Tibial nerve (tissue), 4 donors: ENCODE measurements around the gene MED17. TPM values are rescaled to one million over a fixed set of nuclear protein-coding genes. Genes with fewer than 3 reads are reported as not detected.

Experiments
- DNase-seq, 2 donors: peaks; one replicate each; pipeline ENCODE4 v3.0.0-alpha.2; 2019; ENCODE audit warnings: low spot score in 2 of 2
- H3K27ac ChIP-seq, 4 donors: fragments of 200-600 bp; sonication (generic) in 3 of 4; one replicate each; pipeline ENCODE4 v1.5.1; 2017 to 2019; ENCODE audit warnings: mild to moderate bottlenecking in 1 of 4
- H3K27me3 ChIP-seq, 2 donors: fragments of 200-600 bp; sonication (generic) in 1 of 2; one replicate each; pipeline versions ENCODE4 v1.5.1 to v1.6.0; 2017 to 2019
- H3K36me3 ChIP-seq, 3 donors: fragments of 200-600 bp; sonication (generic); one replicate each; pipeline ENCODE4 v1.5.1; 2018 to 2019
- H3K4me1 ChIP-seq, 4 donors: fragments of 200-600 bp; sonication (generic) in 3 of 4; one replicate each; pipeline ENCODE4 v1.5.1; 2017 to 2019
- H3K4me3 ChIP-seq, 4 donors: fragments of 200-600 bp; sonication (generic) in 3 of 4; one replicate each; pipeline ENCODE4 v1.5.1; 2017 to 2019; ENCODE audit warnings: mild to moderate bottlenecking in 1 of 4, moderate library complexity in 1 of 4
- H3K9me3 ChIP-seq, 4 donors: fragments of 200-600 bp; sonication (generic) in 3 of 4; one replicate each; pipeline ENCODE4 v1.5.1; 2017 to 2019
- EP300 ChIP-seq, 2 donors: sonication (generic); formaldehyde crosslinking; IDR thresholded peaks; one replicate each; pipeline ENCODE4 v1.6.1; 2017; ENCODE audit warnings: antibody characterized with exemption in 2 of 2, mild to moderate bottlenecking in 1 of 2
- POLR2A ChIP-seq, 2 donors: fragments of 450-650 bp; IDR thresholded peaks; one replicate each; pipeline ENCODE4 v1.6.1; 2017; ENCODE audit warnings: antibody characterized with exemption in 2 of 2, mild to moderate bottlenecking in 2 of 2, moderate library complexity in 2 of 2
- WGBS, 2 donors: methylation state at CpG; one replicate each; pipeline ENCODE4 v1.1.5; 2018; 5-methylcytosine and 5-hydroxymethylcytosine counted together
- total RNA-seq, 4 donors: library from RNA; depleted of rRNA; stranded (reverse); fragments of >200 nt; gene quantifications; one replicate each; pipeline ENCODE4 v1.1.0, GENCODE V29; 2016
- TF ChIP-seq, protein P1 (sequence below), 5 experiments: fragments of 200-600 bp in 3 of 5; fragments of 450-650 bp in 2 of 5; sonication (generic) in 3 of 5; IDR thresholded peaks; one replicate each; pipeline ENCODE4 v1.5.1; 2016 to 2019; ENCODE audit warnings: antibody characterized with exemption in 5 of 5, mild to moderate bottlenecking in 3 of 5, moderate library complexity in 2 of 5

Gene MED17
- total RNA-seq, 4 donors from 2014 or later: 18.6 to 40.8 (median 37.2) TPM

GRCh38 chr11:93766504-93766903, 17.6 kb upstream of the MED17 start:
- Histone ChIP-seq H3K27me3 (no peaks in the 10 kb centered on the region), H3K4me3 (no peak overlapping the region), H3K9me3 (no peaks in the 10 kb centered on the region), H3K27ac (no peak overlapping the region), H3K36me3 (peaks cover 0 to 45% (median 3%) of the 10 kb centered on the region in 3 donors), H3K4me1 (no peaks in the 10 kb centered on the region)
- TF ChIP-seq, protein P1, sequence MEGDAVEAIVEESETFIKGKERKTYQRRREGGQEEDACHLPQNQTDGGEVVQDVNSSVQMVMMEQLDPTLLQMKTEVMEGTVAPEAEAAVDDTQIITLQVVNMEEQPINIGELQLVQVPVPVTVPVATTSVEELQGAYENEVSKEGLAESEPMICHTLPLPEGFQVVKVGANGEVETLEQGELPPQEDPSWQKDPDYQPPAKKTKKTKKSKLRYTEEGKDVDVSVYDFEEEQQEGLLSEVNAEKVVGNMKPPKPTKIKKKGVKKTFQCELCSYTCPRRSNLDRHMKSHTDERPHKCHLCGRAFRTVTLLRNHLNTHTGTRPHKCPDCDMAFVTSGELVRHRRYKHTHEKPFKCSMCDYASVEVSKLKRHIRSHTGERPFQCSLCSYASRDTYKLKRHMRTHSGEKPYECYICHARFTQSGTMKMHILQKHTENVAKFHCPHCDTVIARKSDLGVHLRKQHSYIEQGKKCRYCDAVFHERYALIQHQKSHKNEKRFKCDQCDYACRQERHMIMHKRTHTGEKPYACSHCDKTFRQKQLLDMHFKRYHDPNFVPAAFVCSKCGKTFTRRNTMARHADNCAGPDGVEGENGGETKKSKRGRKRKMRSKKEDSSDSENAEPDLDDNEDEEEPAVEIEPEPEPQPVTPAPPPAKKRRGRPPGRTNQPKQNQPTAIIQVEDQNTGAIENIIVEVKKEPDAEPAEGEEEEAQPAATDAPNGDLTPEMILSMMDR (IDR thresholded peaks at IDR 0.05): no peak
- no peak for TF ChIP-seq POLR2A (IDR thresholded peaks at IDR 0.05)
- TF ChIP-seq EP300 (IDR thresholded peaks at IDR 0.05): no peak
- DNase-seq: no peak
- WGBS, 2 donors: 88 to 92% methylated on average over 5 of the region's 5 CpGs

GRCh38 chr11:93767018-93767417, 17.1 kb upstream of the MED17 start:
- TF ChIP-seq, protein P1 (IDR thresholded peaks at IDR 0.05): no peak
- TF ChIP-seq POLR2A (IDR thresholded peaks at IDR 0.05) (no peak), EP300 (IDR thresholded peaks at IDR 0.05) (no peak)
- WGBS, 2 donors: 86 to 91% methylated on average over 3 of the region's 3 CpGs
- Histone ChIP-seq H3K36me3 (peaks cover 0 to 41% (median 0%) of the 10 kb centered on the region in 3 donors), H3K9me3 (no peaks in the 10 kb centered on the region), H3K4me3 (no peak overlapping the region), H3K27ac (no peak overlapping the region), H3K4me1 (no peaks in the 10 kb centered on the region), H3K27me3 (no peaks in the 10 kb centered on the region)
- no peak for DNase-seq

- TF ChIP-seq, protein P1 (IDR thresholded peaks at IDR 0.05): no peak
- TF ChIP-seq EP300 (IDR thresholded peaks at IDR 0.05): no peak
- TF ChIP-seq POLR2A (IDR thresholded peaks at IDR 0.05): no peak
- Histone ChIP-seq H3K4me3 (no peak overlapping the region), H3K4me1 (no peaks in the 10 kb centered on the region), H3K27me3 (no peaks in the 10 kb centered on the region), H3K9me3 (peaks cover 0 to 5% (median 0%) of the 10 kb centered on the region in 4 donors), H3K27ac (no peak overlapping the region), H3K36me3 (peaks cover 0 to 16% (median 0%) of the 10 kb centered on the region in 3 donors)
- WGBS, 2 donors: 68 to 72% methylated on average over 1 of the region's 1 CpG
- DNase-seq: no peak
These were observed 13.9 kb upstream of the MED17 start for GRCh38 chr11:93770160-93770559.

DNA sequence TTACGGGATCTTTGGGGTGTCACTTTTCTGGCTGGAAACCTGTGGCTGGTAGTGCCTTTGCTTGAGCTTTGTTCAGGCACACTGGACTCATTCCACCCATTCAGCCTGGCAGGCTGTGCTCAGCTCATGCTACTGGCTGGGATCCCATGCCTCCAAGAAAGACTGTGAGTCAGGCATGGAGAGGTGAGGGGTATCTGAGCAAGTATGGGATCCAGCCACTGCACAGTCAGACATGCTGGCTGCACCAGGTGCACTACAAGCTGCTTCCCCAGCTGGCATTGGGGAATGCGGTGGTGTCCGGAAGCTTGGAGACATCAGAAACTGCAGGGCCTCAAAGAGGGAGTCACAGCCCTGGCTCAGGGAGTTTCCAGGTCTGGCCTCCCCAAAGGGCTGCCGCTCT, 12.0 kb upstream of the MED17 start:
- no peak for DNase-seq
- Histone ChIP-seq H3K9me3 (peaks cover 0 to 5% (median 0%) of the 10 kb centered on the region in 4 donors), H3K27me3 (no peaks in the 10 kb centered on the region), H3K4me3 (no peak overlapping the region), H3K4me1 (no peaks in the 10 kb centered on the region), H3K36me3 (peaks cover 0 to 7% (median 0%) of the 10 kb centered on the region in 3 donors), H3K27ac (no peak overlapping the region)
- TF ChIP-seq POLR2A (IDR thresholded peaks at IDR 0.05): no peak
- 96% methylated on average over 4 of the region's 4 CpGs for WGBS, 2 donors

GRCh38 chr11:93773045-93773477, 11.0 kb upstream of the MED17 start:
- Histone ChIP-seq H3K36me3 (peaks cover 0 to 7% (median 0%) of the 10 kb centered on the region in 3 donors), H3K27ac (no peak overlapping the region), H3K9me3 (peaks cover 0 to 5% (median 0%) of the 10 kb centered on the region in 4 donors), H3K4me1 (no peaks in the 10 kb centered on the region), H3K27me3 (no peaks in the 10 kb centered on the region), H3K4me3 (no peak overlapping the region)
- WGBS, 2 donors: 87 to 93% methylated on average over 3 of the region's 3 CpGs
- DNase-seq: no peak
- TF ChIP-seq, protein P1 (IDR thresholded peaks at IDR 0.05): no peak
- TF ChIP-seq POLR2A (IDR thresholded peaks at IDR 0.05) (no peak), EP300 (IDR thresholded peaks at IDR 0.05) (no peak)
